Cardiac septum (tissue), 1 donor: ENCODE data around the gene UNC45A. TPM values are rescaled to one million over a fixed set of nuclear protein-coding genes. Genes with fewer than 3 reads are reported as not detected.

ENCODE experiments used
- DNase-seq: peaks from one replicate; pipeline ENCODE4 v3.0.0-alpha.2; 2020; ENCODE audit warnings: low spot score
- intact Hi-C: fragments of 100-400 bp; cut with DNase I; formaldehyde crosslinking; loops from one replicate; pipeline ENCODE4 v1.14.0; 2022
- total RNA-seq: library from RNA; stranded (reverse); fragmentation: NEBNext Ultra II Directional; extraction: Animal tissue kit (Norgen Biotek cat#: 25700); gene quantifications from one replicate; pipeline ENCODE4 v1.2.1, GENCODE V29; 2021
- donor health status: DM: no; HTN: no; CAD: no.

UNC45A gene
- total RNA-seq, 1 donor from 2014 or later = 27.2 TPM

- DNase-seq = peak; percentile 94
- intact Hi-C loops = loop anchor here (5.0 kb wide), 1 partner anchor 287 kb away; no protein-coding TSS in a partner anchor
These were observed 683 bp upstream of the UNC45A start for GRCh38 chr15:90934256-90934948.

- no peak for DNase-seq
- intact Hi-C loops = no loop called here
These were observed 1.7 kb downstream of the UNC45A start for GRCh38 chr15:90936823-90937222.

GRCh38 chr15:90938261-90938660 lies 3.2 kb downstream of the UNC45A start:
- DNase-seq = no peak
- intact Hi-C loops = no loop called here

GRCh38 chr15:90939756-90940155 lies 4.7 kb downstream of the UNC45A start:
- no peak for DNase-seq
- intact Hi-C loops = no loop called here

DNA sequence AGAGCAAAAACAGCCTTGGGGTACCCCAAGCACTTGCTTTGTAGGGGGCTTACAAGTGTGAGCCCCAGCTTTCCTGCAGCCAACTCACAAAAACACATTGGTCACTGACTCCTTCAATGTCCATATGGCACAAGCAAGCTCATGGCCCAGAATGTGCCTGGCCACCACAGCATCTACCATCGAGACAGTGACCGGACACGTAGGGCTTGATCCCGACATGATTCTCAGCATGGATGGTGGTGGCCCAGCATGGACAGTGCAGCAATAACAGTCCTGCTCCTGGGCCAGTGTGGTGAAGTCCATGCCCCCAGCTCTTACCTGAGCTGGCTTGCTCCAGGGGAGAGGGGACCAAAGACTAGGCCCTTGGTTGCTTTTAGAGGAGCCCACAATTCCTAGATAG lies 6.0 kb downstream of the UNC45A start:
- no peak for DNase-seq
- intact Hi-C loops = no loop called here

GRCh38 chr15:90942354-90943120 lies 7.5 kb downstream of the UNC45A start:
- no peak for DNase-seq
- intact Hi-C loops = no loop called here

DNA sequence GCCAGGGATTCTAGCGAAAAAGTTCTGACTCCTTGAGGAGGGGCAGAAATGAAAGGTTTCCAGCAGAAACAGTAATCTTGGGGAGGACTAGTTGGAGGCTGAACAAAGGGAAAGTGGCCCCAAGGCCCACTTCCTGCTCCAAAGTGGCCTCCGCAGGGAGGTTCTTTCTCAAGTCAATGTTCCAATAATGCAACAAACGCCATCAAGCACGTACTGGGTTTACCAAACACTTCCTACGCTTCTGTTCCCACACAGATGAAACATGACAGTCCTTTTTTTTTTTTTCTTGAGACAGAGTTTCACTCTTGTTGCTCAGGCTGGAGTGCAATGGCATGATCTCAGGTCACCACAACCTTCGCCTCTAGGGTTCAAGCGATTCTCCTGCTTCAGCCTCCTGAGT lies 10.0 kb downstream of the UNC45A start:
- intact Hi-C loops = no loop called here
- DNase-seq = no peak

- intact Hi-C loops = no loop called here
- no peak for DNase-seq
These were observed 11.5 kb downstream of the UNC45A start for GRCh38 chr15:90946538-90946937.

- intact Hi-C loops = no loop called here
- DNase-seq = no peak
These were observed 12.0 kb downstream of the UNC45A start for GRCh38 chr15:90946941-90947576.

DNA sequence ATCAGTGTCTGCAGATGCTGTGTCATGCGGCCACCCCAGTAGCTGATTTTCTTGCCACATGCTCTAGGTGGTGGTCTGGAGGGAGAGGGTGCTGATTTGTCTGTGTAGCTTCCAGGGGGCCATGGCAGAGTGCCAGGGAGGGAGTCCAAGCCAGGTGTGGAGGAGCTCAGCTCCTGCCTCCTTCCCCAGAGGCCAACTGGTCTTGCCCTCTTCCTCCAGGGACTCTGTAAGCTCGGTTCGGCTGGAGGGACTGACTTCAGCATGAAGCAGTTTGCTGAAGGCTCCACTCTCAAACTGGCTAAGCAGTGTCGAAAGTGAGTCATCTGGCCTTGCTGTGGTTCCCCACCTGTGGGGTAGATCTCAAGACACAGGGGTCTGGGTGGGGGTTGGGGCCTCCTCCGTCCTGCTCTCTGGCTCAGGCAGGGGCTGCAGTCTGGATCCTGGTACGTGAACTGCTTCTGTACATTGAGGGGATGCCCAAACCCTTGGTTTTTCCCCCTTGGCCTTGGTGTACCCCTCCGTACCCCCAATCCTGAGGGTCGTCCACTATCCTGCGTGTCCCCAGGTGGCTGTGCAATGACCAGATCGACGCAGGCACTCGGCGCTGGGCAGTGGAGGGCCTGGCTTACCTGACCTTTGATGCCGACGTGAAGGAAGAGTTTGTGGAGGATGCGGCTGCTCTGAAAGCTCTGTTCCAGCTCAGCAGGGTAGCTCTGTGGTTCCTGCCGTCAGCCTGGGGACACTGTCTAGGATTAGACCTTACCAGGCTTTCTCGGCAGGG lies 12.7 kb downstream of the UNC45A start:
- intact Hi-C loops = no loop called here

DNA sequence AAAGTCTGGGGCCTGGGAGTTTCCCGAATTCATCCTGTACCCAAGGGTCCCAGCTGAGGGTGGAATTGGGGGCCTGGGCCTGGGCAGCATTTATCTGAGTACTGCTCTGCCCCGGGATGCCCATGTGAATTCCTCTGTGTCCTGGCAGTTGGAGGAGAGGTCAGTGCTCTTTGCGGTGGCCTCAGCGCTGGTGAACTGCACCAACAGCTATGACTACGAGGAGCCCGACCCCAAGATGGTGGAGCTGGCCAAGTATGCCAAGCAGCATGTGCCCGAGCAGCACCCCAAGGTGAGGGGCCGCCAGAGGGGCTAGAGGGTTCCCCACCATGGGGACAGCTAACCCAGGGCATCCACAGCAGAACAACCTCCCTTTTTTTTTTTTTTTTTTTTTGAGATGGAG lies 13.4 kb downstream of the UNC45A start:
- DNase-seq = no peak
- intact Hi-C loops = no loop called here

More for the DNA sequence above, 12.7 kb downstream of the UNC45A start:
- no peak for DNase-seq

- DNase-seq = no peak
- intact Hi-C loops = no loop called here
These were observed 15.0 kb downstream of the UNC45A start for GRCh38 chr15:90949979-90950675.

DNA sequence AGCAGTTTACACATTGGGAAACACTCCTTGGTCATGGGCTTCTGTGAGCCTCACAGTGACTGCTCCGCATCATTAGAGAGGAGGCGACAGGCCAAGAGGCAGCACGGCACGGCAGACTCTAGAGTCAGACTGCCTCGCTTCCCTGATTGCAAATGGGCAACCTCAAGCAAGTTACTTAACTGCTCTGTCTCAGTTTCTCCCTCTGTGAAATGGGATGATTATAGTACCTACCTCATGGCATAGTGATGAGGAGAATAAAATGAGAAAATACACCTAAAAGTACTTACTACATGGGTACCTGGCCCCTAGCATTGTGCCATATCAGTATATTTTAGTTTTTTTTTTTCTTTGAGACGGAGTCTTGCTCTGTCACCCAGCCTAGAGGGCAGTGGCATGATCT lies 15.6 kb downstream of the UNC45A start:
- intact Hi-C loops = no loop called here
- no peak for DNase-seq

- intact Hi-C loops = no loop called here
- peak; percentile 61 for DNase-seq
These were observed 18.0 kb downstream of the UNC45A start for GRCh38 chr15:90952901-90953677.

- intact Hi-C loops = no loop called here
These were observed 19.0 kb downstream of the UNC45A start for GRCh38 chr15:90953947-90954711.

GRCh38 chr15:90954712-90955623 lies 19.9 kb downstream of the UNC45A start, which contains the start of gene RCCD1:
Gene RCCD1, plus strand, starts transcription at chr15:90954884. Its CDS starts 1,851 bp downstream, at chr15:90956735.
- peak; percentile 98 for DNase-seq
- intact Hi-C loops = no loop called here

More at GRCh38 chr15:90953947-90954711, 19.0 kb downstream of the UNC45A start:
- DNase-seq = peak; percentile 39
